ENCODE measurements around the gene ARL2BP. TPM values are rescaled to one million over a fixed set of nuclear protein-coding genes. Genes with fewer than 3 reads are reported as not detected.
A peak's percentile ranks its signal among the peaks of the same experiment; 100 is the strongest.

ARL2BP gene
- total RNA-seq, 1 donor from 2014 or later, result 106 TPM

- DNase-seq, result no peak
Measured at GRCh38 chr16:57235128-57236021, 9.7 kb upstream of the ARL2BP start.

GRCh38 chr16:57236022-57236350 is 9.1 kb upstream of the ARL2BP start:
- no peak for DNase-seq

- DNase-seq, result no peak
Measured at GRCh38 chr16:57238682-57239081, 6.4 kb upstream of the ARL2BP start.

- peak; percentile 66 for DNase-seq
Measured at GRCh38 chr16:57239107-57239506, 6.0 kb upstream of the ARL2BP start.

- DNase-seq, result no peak
Measured at GRCh38 chr16:57240851-57241250, 4.2 kb upstream of the ARL2BP start.

- no peak for DNase-seq
Measured at GRCh38 chr16:57242650-57243049, 2.4 kb upstream of the ARL2BP start.

- no peak for DNase-seq
Measured at GRCh38 chr16:57244463-57244766, 644 bp upstream of the ARL2BP start.

GRCh38 chr16:57245472-57246113 is 534 bp downstream of the ARL2BP start:
- DNase-seq, result peak; percentile 41

GRCh38 chr16:57251352-57251751 is 6.3 kb downstream of the ARL2BP start:
- DNase-seq, result no peak

- DNase-seq, result no peak
Measured at GRCh38 chr16:57252148-57252721, 7.2 kb downstream of the ARL2BP start.

- no peak for DNase-seq
Measured at GRCh38 chr16:57253466-57253865, 8.4 kb downstream of the ARL2BP start.

- peak; percentile 39 for DNase-seq
Measured at GRCh38 chr16:57255686-57256415, 10.8 kb downstream of the ARL2BP start.

- no peak for DNase-seq
Measured at GRCh38 chr16:57256601-57257395, 11.7 kb downstream of the ARL2BP start.

GRCh38 chr16:57257455-57258070 is 12.5 kb downstream of the ARL2BP start:
- DNase-seq, result no peak

- DNase-seq, result no peak
Measured at GRCh38 chr16:57258226-57258909, 13.3 kb downstream of the ARL2BP start.

GRCh38 chr16:57258910-57259475 is 13.9 kb downstream of the ARL2BP start:
- no peak for DNase-seq

GRCh38 chr16:57260294-57260929 is 15.4 kb downstream of the ARL2BP start:
- peak; percentile 98 for DNase-seq

GRCh38 chr16:57261806-57262205 is 16.7 kb downstream of the ARL2BP start:
- no peak for DNase-seq

- no peak for DNase-seq
Measured at GRCh38 chr16:57262841-57263540, 17.9 kb downstream of the ARL2BP start.

All from dermis blood vessel endothelial cell (primary cell).